Fibroblast of pulmonary artery (primary cell): ENCODE measurements around the gene NARF.
"Not testable (repeated sequence)": the region's sequence is repeated elsewhere in the genome, so short reads cannot be mapped to it uniquely, and the experiment has no call there.

ENCODE experiments used
- DNase-seq: peaks from one replicate; pipeline ENCODE4 v3.0.0-alpha.2; 2010; ENCODE audit warnings: low read depth
- H3K4me3 ChIP-seq: replicated peaks from 2 replicates; pipeline ENCODE4 v1.5.1; 2011; ENCODE audit warnings: low read depth, mild to moderate bottlenecking, control low read depth, low read length, moderate library complexity
- TF ChIP-seq, protein P1 (sequence below): IDR thresholded peaks from 2 replicates; pipeline ENCODE4 v1.5.1; 2011; ENCODE audit warnings: mild to moderate bottlenecking, control low read depth, low read length, inconsistent platforms; ENCODE audit errors: missing control alignments

Gene NARF

DNA sequence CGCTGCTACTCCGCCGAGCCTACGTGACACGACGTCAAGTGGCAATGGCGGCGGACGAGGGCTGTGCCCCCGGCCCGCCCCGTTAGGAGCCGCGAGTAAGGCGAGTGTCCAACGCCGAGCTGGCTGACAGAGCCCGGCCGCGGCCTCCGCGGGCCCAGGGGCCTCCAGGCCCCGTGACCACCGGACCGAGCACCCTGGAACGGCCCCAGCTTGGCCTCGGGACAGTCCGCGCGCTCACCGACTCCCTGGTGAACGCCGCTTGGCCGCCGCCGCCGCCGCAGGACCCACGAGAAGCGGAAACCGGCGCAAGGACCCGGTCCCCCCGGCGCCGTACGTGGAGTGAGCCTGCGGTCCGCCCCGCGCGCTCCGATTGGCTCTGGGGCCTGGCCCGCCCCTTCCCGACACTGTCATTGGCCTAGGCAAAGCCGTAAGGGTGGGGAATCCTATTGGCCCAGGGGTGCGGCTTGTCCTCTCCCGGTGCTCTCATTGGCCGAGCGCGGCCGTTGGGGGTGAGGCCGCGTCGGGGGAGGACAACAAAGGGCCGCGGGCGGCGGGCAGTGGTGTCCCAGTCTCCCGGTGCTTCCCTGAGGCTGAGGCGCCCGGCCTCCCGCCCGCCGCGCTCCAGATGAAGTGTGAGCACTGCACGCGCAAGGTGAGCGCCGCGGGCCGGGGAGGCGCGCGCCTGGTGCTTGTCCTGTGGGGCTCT lies at the start of gene NARF:
TSS of gene NARF (plus strand) at position 563 of the 706 bp plus-strand sequence. CDS start at position 626, 63 bp downstream.
- H3K4me3 ChIP-seq: peak within 1 kb of the TSS; percentile 79
- TF ChIP-seq, protein P1, sequence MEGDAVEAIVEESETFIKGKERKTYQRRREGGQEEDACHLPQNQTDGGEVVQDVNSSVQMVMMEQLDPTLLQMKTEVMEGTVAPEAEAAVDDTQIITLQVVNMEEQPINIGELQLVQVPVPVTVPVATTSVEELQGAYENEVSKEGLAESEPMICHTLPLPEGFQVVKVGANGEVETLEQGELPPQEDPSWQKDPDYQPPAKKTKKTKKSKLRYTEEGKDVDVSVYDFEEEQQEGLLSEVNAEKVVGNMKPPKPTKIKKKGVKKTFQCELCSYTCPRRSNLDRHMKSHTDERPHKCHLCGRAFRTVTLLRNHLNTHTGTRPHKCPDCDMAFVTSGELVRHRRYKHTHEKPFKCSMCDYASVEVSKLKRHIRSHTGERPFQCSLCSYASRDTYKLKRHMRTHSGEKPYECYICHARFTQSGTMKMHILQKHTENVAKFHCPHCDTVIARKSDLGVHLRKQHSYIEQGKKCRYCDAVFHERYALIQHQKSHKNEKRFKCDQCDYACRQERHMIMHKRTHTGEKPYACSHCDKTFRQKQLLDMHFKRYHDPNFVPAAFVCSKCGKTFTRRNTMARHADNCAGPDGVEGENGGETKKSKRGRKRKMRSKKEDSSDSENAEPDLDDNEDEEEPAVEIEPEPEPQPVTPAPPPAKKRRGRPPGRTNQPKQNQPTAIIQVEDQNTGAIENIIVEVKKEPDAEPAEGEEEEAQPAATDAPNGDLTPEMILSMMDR: no peak
- peak; percentile 98 for DNase-seq

DNA sequence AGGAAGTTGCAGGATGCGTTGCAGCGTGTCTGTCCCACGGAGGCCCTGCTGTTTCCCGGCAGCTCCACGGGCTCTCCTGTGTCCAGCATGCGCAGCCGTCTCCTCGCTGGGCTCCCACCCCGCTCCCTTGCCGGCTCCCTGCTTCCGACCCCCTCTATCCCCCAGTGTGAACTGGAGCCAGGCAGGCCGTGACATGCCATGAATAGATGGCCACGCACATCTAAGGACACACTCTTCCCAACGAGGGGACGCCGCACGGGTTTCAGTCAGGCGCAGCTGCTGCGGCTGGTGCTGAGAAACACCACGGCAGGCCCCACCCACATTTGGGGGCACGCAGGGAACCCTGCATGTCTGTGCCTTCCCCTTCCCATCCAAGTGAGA lies 49.6 kb upstream of the NARF start:
- no peak overlapping the region for H3K4me3 ChIP-seq
- TF ChIP-seq, protein P1: no peak
- no peak for DNase-seq

DNA sequence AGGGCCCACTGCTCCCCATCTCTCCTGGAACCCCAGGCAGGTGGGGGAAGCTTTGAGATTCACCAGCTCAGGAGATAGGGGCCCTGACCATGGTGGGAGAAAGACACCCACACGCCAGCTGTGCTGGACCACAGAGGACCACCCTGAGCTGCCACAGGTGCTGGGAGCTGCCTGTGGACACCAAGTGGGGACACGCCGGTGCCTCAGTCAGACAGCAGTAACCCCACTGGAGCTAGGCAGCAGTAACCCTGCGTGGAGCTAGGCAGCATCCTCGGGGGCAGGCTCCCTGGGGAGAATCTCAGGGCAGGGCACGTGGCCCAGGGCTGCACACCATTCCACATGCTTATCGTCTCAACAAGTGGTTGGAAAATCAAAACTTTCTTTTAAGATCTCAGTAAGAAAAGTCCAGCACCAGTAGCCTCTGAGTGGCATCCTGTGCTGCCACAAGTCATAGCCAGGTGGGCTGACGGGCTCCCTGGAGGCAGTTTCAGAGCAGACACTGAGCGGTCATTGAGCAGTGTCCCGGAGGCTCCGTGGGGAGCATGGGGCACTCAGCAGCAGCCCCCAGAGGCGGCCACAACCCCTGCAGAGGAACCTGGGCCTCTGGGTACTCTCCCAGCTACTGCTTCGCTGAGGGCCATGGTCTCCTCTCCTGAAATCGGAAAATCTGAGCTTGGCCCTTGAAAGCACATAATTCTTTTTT lies 48.4 kb upstream of the NARF start:
- no peak overlapping the region for H3K4me3 ChIP-seq
- TF ChIP-seq, protein P1: no peak
- DNase-seq: no peak

DNA sequence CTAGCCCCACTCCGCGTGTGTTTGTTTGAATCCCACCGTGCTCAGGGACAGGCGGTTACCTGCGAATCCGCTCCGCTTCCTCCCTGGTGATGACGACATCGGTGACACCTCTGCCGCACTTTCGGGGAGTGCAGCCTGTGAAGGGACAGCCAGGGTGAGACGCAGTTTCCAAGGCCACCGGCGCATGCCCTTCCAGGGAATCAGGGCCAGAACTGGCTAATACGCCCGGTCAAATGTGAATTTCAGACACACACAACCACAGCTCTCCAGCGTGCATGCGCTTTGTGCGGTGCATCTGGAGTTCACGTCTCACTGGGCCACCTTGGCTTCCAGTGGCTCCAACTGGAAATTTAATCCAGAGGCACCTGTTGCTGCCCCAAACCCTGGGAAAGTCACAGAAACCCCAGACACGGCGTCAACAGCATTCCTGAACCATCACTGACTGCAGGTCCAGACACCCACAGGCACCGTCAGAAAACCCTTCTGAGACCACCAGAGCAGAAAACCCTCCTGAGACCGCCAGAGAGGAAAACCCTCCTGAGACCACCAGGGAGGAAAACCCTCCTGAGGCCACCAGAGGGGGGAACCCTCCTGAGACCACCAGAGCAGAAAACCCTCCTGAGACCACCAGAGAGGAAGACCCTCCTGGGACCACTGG lies 47.0 kb upstream of the NARF start:
- H3K4me3 ChIP-seq: no peak overlapping the region
- TF ChIP-seq, protein P1: no peak
- no peak for DNase-seq

DNA sequence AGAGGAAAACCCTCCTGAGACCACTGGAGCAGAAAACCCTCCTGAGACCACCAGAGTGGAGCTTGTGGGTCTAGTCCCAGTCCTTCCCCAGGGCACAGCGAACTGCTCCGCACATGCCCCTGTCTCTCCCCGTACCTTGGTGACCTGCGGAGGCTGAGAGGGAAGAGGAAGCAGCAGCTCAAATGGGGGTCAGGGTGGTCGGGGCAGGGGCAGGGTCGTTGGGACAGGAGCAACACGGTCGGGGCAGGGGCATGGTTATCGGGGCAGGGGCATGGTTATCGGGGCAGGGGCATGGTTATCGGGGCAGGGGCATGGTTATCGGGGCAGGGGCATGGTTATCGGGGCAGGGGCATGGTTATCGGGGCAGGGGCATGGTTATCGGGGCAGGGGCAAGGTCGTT lies 46.5 kb upstream of the NARF start:
- not testable (repeated sequence) for H3K4me3 ChIP-seq, DNase-seq

DNA sequence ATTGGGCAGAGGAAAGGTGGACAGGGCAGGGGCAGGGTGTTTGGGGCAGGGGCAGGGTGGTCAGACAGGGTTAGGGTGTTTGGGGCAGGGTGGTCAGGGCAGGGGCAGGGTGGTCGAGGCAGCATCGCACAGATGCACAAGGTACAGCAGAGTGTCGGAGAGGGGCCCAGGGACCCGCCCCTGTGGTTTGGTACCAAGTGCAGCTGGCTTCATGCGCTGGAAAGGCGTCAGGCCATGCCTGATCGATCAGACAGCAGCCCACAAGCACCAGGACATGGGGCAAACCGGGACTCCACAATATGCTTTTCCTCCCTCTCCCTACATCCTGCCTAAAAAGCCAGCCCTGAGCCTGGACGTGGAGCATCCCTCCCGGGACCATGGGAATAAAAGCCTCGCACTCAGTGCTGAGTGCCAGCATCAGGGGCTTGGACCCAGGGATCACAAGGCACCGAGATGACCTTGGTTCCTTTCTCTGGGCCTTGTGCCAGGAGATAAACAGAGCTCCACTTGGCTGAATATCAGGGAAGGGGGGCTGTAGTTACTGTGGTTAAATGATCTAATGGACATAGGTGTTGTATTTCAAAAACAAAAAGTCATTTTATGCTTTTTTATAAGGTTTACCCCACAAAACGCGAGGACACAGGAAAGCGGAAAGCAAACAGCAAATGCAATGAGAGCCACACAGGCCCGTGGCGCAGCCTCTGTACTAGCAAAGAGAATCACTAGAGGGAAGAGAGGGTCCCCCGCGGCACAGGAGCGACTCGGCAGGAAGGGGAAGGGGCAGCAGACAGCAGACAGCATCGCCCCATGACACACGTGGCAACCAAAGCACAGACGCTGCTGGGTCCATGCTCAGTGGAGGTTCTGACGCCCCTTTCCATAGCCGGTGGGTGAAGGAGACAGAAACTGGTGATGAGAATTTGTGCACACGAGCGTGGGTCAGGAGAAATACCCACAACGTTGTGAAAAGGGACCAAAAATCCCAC lies 45.7 kb upstream of the NARF start:
- DNase-seq: no peak
- no peak overlapping the region for H3K4me3 ChIP-seq
- TF ChIP-seq, protein P1: no peak
